Raji (cell line): ENCODE results near the gene LIMA1.

Source experiments
- POLR2A ChIP-seq: IDR thresholded peaks from 2 replicates; pipeline ENCODE4 v1.6.1; 2011; ENCODE audit warnings: low read depth, low read length, control low read depth; ENCODE audit not compliant: insufficient read depth

The LIMA1 gene

GRCh38 chr12:50252977-50253602 is 30.2 kb downstream of the LIMA1 start:
- no peak for TF ChIP-seq POLR2A

- no peak for TF ChIP-seq POLR2A
These were observed 31.6 kb downstream of the LIMA1 start for GRCh38 chr12:50251619-50252252.

DNA sequence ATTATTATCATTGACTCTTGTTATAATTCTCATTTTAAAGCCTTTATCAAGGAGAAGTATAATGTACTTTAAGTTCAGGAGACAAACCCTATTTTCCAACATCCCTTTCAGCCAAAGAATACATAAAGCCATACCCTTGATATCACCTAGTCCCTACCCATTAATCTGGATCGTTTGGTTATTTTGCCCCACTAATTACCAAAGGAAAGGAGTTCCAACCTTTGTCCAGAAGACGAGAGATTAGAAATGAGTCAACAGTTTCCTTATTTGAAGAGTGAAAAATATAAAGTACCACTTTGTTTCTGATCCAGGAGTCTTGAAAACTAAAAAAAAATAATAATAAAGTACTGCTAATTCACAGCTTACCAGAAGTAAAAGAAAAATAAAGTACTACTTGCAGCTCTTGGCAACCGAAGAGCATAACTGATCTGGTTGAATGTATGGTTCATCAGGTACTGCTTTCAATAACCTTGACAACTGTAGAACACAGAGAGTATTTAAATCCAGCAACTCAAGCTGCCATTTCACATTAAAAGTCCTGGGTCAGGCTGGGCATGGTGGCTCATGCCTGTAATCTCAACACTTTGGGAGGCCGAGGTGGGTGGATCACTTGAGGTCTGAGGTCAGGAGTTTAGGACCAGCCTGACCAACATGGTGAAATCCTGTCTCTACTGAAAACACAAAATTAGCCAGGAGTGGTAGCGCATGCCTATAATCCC is 33.7 kb downstream of the LIMA1 start:
- TF ChIP-seq POLR2A = no peak

GRCh38 chr12:50248883-50249282 is 34.4 kb downstream of the LIMA1 start:
- TF ChIP-seq POLR2A = no peak

DNA sequence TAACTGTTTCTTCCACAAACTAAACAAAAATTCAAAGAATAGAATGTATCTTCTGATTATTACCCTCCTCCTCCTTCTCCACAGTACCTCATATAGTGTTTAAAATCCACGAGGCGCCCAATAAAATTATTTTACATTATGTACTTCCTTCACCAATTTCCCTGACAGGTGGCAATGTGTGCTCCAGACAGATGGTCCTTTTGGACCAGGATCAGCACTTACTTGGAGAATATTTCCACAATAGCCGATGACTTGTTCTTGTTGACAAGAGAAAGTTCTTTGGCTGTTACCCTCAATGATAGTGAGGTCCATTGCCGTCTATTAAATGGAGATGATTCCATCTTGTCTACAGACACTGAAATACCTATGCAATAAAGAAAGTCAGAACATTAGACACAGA is 34.9 kb downstream of the LIMA1 start:
- no peak for TF ChIP-seq POLR2A

DNA sequence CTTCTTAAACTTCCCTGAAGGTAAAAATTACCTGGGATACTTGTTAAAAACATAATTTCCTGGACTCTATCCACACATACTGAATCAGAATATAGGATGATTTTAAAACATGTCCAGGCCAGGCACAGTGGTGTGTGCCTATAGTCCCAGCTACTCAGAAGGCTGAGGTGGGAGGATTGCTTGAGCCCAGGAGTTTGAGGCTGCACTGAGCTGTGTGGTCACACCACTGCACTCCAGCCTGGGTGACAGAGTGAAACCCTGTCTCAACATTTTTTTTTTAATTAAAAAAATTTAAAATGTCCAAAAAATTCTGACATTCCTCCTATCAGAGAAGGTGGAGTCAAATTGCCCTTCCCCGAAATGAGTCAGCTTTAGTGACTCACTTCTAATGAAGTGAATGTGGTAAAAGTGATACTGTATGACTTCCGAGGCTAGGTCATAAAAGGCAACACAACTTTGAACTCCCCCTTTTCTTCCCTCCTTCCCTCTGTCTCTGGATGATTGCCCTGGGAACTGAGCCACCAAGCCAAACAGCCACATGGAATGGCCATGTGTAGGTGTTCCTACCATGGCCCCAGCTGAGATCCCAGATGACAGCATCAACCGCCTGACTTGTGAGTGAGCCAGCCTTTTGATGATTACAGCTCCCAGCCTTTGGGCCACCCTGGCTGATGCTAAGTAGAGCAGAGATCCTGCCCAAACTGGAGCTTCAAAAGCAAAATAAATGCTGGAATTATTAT is 36.3 kb downstream of the LIMA1 start:
- TF ChIP-seq POLR2A = no peak

GRCh38 chr12:50246197-50246865 is 37.0 kb downstream of the LIMA1 start:
- no peak for TF ChIP-seq POLR2A

GRCh38 chr12:50243507-50243906 is 39.8 kb downstream of the LIMA1 start:
- no peak for TF ChIP-seq POLR2A

GRCh38 chr12:50242751-50243191 is 40.5 kb downstream of the LIMA1 start:
- TF ChIP-seq POLR2A = no peak

GRCh38 chr12:50241178-50241577 is 42.1 kb downstream of the LIMA1 start:
- no peak for TF ChIP-seq POLR2A

GRCh38 chr12:50240792-50241114 is 42.6 kb downstream of the LIMA1 start:
- TF ChIP-seq POLR2A = no peak

DNA sequence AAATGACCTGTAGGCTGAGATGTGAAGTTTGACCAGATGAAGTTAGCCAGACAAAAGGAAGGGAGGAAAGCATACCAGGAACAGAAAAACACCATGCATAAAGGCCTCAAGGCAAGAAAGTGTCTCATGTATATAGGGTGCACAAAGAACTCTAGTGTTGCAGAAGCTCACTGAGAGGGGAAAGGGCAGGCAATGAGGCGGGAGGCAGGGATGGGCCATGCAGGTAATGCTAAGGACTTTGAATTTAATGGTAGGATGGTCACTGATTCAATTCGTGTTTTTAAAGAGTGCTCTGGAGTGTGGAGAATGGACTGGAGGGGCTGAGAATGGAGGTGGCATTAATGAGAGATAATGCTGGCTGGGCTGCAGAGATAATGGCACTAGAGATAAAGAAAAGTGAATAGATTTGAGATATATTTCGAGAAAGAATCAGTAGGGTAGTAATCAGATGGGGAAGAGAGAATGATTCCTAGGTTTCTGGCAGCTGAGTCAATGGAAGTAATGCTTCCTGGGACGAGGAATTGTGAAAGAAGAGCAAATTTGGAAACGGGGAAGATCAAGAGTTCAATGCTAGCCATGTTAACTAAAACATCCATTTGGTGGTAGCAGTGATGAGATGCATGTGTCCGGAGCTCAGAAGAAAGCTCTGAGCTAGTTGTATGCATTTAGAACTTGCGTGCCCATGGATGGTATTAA is 43.1 kb downstream of the LIMA1 start:
- TF ChIP-seq POLR2A = no peak

DNA sequence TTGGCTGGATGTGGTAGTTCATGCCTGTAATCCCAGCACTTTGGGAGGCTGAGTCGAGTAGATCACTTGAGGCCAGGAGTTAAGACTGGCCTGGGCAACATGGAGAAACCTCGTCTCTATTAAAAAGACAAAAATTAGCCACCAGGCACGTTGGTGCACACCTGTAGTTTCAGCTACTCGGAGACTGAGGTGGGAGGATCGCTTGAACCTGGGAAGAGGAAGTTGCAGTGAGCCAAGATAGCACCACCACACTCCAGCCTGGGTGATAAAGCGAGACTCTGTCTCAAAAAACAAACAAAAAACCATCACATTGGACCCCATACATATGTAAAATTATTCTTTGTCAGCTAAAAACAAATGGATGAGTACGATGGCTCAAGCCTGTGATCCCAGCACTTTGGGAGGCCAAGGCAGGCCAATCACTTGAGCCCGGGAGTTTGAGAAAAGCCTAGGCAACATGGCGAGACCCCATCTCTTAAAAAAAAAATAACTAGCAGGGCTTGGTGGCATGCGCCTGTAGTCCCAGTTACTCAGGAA is 43.9 kb downstream of the LIMA1 start:
- TF ChIP-seq POLR2A = no peak

GRCh38 chr12:50234347-50234746 is 49.0 kb downstream of the LIMA1 start:
- TF ChIP-seq POLR2A = no peak
